Measurements from ENCODE around the gene UFC1.

Gene UFC1

DNA sequence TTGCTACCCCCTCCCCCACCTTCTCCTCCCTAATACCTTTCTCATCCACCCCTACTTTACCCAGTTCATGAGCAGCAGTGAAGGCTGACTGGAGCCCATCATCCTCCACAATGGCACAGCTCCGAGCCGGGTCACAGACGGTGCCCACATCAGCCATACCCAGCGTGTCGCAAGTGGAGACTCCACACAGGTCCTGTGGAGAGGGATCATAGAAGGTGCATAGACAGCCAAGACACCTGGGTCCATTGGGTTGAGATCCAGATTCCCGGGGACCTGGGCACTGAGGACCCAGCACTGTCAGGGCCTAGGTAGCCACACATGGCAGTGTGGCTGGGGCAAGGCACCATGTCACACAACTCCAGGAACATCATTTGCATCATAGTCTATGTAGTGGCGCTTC is 42.3 kb downstream of the UFC1 start:
- Histone ChIP-seq H3K4me3 (ENCODE audit: low read depth, low read length) (no peak overlapping the region), H3K4me1 (ENCODE audit: control insufficient read depth, insufficient read depth, low read length) (peaks cover 50% of the 10 kb centered on the region), H3K27me3 (ENCODE audit: control insufficient read depth, insufficient read depth, low read length) (no peaks in the 10 kb centered on the region), H3K9ac (ENCODE audit: low read length) (no peak overlapping the region), H3K9me3 (ENCODE audit: control insufficient read depth, insufficient read depth, low read depth, low read length) (no peaks in the 10 kb centered on the region), H3K27ac (ENCODE audit: low read depth, low read length) (no peak overlapping the region), H3K36me3 (ENCODE audit: control insufficient read depth, insufficient read depth, low read length) (peaks cover 21% of the 10 kb centered on the region)

DNA sequence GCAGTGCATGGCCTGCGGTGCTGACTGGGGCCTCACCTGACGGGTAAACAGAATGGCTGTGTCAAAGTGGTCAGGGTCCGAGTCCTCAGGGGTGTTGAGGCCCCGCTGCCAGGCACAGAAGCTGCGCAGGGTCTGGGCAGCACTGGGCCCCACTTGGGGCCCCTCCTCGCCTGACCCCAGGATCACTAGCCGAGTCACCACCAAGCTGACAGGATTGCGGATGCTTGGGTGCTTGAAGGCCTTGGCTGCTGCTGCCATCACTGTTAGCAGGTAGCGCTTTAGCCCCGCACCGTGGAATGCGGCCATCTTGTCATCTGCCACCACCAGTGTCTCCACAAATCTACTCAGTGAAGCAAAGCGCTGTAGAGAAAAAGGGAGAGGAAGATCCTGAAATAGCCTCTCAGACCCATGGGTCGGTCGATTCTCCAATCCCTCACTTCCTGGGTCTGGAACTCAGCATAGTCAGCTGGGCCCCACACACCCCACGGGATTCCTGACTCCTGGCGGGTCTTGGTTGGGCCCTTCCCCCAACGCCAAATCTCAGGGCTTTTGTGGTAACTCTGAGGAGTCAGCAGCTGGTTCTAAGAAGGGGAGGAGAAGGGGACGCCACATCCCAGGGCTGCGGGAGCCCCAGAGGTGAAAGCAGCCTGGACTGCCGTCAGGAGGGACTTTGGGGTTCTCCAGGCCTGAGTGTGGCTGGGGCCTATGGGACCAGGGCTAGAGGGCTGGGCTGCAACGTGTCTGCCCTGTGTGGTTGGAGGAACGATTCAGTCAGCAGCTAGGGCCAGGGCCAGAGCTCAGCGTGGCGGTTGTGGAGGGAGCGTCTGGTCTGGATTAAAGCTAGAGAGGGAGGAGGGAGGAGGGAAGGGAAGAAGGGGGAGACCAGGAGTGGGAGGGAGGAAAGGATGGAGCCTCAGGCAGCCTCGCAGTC is 43.0 kb downstream of the UFC1 start:
- Histone ChIP-seq H3K27me3 (ENCODE audit: control insufficient read depth, insufficient read depth, low read length) (no peaks in the 10 kb centered on the region), H3K9me3 (ENCODE audit: control insufficient read depth, insufficient read depth, low read depth, low read length) (no peaks in the 10 kb centered on the region), H3K4me1 (ENCODE audit: control insufficient read depth, insufficient read depth, low read length) (peaks cover 54% of the 10 kb centered on the region), H3K36me3 (ENCODE audit: control insufficient read depth, insufficient read depth, low read length) (peaks cover 14% of the 10 kb centered on the region), H3K9ac (ENCODE audit: low read length) (peak overlapping the region; percentile 37), H3K4me3 (ENCODE audit: low read depth, low read length) (peak overlapping the region; percentile 54), H3K27ac (ENCODE audit: low read depth, low read length) (no peak overlapping the region; the same call in 1 of the 2 replicates)

DNA sequence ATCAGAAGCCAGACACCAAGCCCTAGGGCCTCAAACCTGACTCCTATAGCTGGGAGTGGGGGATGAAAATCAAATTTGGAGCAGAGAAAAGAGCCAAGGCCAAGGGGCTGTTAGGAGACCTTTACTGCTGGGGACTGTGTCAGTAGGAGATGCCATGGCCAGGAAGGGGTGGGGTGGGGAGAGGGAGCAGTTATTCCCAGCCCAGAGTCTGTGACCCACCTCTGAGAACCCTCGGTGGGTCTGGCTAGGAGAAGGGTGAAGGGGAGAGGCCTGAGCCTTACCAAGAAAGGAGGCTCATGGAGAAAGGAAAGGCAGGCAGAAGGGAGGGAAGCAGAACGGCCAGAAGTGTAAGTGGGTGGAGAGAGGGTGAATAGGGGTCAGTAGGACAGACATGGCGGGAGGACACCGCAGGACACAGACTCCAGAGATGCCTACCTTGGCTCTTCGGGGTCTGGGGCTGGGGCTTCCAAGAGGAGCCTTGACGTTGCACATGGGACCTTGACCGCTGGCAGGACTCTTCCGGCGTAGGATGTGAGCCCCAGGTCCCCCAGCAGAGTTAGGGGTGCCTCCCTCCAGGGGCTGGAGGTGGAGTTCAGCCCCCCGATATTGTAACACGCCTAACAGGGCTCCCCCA is 43.9 kb downstream of the UFC1 start:
- peak overlapping the region; percentile 47 for H3K9ac ChIP-seq (ENCODE audit: low read length)
- peak overlapping the region; percentile 54 for H3K4me3 ChIP-seq (ENCODE audit: low read depth, low read length)
- no peak overlapping the region for H3K27ac ChIP-seq (ENCODE audit: low read depth, low read length)
- peaks cover 10% of the 10 kb centered on the region; the same call in 1 of the 2 replicates for H3K36me3 ChIP-seq (ENCODE audit: control insufficient read depth, insufficient read depth, low read length)
- H3K27me3 ChIP-seq (ENCODE audit: control insufficient read depth, insufficient read depth, low read length): no peaks in the 10 kb centered on the region
- H3K4me1 ChIP-seq (ENCODE audit: control insufficient read depth, insufficient read depth, low read length): peaks cover 56% of the 10 kb centered on the region
- H3K9me3 ChIP-seq (ENCODE audit: control insufficient read depth, insufficient read depth, low read depth, low read length): no peaks in the 10 kb centered on the region

DNA sequence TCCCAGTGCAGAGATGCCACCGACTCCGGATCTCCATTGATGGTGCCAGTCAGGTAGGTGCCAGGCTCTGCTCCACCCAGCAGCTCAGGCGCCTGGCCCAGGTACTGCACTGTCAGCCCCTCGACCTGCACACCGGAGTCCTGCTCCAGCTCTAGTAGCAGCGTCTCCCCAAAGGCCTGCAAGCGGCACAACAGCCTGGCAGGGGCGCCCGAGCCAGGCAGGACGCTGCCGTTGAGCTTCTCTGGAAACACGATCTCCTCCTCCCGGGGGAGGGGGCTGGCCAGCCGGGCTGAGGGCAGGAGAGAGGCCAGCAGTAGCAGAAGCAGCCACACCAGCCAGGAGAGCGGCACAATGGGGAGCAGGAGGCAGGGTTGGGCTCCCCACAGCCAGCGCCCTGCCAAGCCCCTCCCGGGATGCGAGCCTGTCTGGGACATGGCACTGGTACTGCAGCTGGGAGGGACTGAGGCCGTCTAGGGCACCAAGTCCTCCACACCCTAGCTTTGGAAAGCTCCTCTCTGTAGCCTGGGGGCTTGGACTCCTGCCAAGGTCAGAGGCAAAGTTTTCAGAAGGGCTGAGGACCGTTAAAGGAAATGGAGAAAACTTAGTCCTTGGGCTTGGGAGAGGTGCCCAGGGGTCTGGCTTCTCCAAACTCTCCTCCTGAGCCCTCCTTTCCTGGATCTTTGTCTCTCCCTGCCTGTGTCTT is 44.6 kb downstream of the UFC1 start:
- Histone ChIP-seq H3K9ac (ENCODE audit: low read length) (peak overlapping the region; percentile 47), H3K27ac (ENCODE audit: low read depth, low read length) (peak overlapping the region; percentile 45; the same call in 1 of the 2 replicates), H3K9me3 (ENCODE audit: control insufficient read depth, insufficient read depth, low read depth, low read length) (no peaks in the 10 kb centered on the region), H3K27me3 (ENCODE audit: control insufficient read depth, insufficient read depth, low read length) (no peaks in the 10 kb centered on the region), H3K4me3 (ENCODE audit: low read depth, low read length) (peak overlapping the region; percentile 54), H3K4me1 (ENCODE audit: control insufficient read depth, insufficient read depth, low read length) (peaks cover 56% of the 10 kb centered on the region), H3K36me3 (ENCODE audit: control insufficient read depth, insufficient read depth, low read length) (peaks cover 11% of the 10 kb centered on the region; the same call in 1 of the 2 replicates)

DNA sequence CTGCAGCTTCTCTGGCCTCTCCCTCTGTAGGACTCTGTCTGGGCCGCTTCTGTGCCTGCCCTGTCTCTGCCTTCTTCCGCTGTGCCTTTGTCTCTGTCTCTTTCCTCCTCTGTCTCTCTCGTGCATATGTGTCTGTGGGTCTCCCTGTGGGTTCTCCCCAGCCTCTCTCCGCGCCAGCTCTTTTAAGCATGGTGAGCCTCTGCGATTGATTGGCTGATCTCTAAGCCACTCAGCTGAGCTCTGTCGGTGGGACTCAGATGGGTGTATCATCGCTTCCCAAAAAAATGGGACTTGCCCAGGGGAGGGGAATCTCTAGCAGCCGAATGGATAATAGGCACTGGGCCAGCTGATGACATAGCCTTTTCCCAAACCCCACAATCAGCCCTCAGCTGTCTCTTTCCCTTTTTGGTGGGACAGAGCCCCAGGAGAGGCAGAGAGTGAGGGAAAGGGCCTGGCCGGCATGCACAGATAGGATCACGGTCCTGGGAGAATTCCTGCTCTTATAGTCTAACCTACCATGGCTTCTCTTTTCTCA is 45.2 kb downstream of the UFC1 start, which contains the start of gene ADAMTS4:
Gene ADAMTS4 (minus strand): TSS at position 158 of the 535 bp plus-strand sequence. CDS start 427 bp downstream, outside the sequence.
- no peaks in the 10 kb centered on the region for H3K27me3 ChIP-seq (ENCODE audit: control insufficient read depth, insufficient read depth, low read length)
- peak within 1 kb of the TSS; percentile 47 for H3K9ac ChIP-seq (ENCODE audit: low read length)
- H3K9me3 ChIP-seq (ENCODE audit: control insufficient read depth, insufficient read depth, low read depth, low read length): no peaks in the 10 kb centered on the region
- H3K4me1 ChIP-seq (ENCODE audit: control insufficient read depth, insufficient read depth, low read length): peaks cover 56% of the 10 kb centered on the region
- peaks cover 17% of the 10 kb centered on the region for H3K36me3 ChIP-seq (ENCODE audit: control insufficient read depth, insufficient read depth, low read length)
- peak within 1 kb of the TSS; percentile 96 for H3K27ac ChIP-seq (ENCODE audit: low read depth, low read length)
- H3K4me3 ChIP-seq (ENCODE audit: low read depth, low read length): peak within 1 kb of the TSS; percentile 54

DNA sequence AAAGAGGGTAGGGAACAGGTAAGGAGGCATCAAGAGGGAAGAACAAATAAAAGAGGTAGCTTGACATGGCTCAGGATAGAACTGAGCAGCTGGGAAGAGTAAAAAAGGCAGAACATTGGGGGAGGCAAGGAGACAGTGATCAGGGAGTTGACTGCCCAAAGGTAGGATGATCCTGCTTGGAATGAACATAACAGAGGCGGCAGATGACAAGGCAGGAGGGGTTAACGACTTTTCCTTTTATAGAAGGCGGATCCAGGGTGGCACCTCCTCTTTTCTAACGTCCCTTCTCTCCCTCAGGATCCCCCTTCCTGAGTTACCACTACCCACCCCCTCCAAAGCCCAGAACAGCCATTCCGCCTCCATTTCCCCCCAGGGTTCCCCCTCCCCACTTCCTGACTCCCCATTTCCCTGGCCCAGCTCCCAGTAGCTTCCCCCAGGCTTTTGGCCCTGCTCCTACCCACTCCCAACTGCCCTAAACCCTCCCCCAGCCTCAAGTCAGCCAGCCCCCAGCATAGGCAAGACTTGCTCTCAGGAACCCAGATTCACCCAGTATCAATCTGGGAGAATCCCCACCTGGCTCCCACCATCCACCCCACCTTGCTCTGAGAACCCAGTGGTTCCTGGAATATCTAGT is 45.8 kb downstream of the UFC1 start:
- H3K4me3 ChIP-seq (ENCODE audit: low read depth, low read length): peak overlapping the region; percentile 54; the same call in 1 of the 2 replicates

DNA sequence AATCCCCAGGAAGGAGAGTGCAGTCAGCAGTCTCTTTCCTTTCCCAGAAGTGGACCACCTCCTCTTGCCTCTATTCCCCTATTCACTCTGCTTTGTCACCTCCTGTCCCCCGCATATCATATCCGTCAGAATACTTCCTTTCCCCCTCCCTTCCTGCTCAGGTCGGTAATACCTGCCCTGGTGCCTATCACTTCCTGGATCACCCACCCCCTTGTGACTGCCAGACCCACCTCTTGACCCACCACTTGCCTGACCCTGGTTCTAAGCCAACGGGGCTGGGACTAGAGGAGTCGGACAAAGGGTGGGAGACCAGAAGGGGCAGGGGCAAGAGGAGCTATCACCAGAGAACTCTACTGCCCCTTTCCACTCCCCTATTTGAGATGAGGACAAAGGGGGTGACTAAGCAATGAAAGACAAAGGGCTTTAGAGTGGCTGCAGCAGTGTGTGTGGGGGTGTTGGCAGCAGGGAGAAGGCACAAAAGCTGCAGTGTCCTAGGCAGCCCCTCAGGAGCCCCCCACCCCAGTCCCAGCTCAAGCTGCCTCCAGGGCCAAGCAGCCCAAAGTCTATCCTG is 46.7 kb downstream of the UFC1 start:
- H3K36me3 ChIP-seq (ENCODE audit: control insufficient read depth, insufficient read depth, low read length): peaks cover 26% of the 10 kb centered on the region
- no peaks in the 10 kb centered on the region for H3K9me3 ChIP-seq (ENCODE audit: control insufficient read depth, insufficient read depth, low read depth, low read length)
- 0 out of 2 replicates have a peak overlapping the region, but pooled peaks have one; percentile 54 for H3K4me3 ChIP-seq (ENCODE audit: low read depth, low read length)
- peak overlapping the region; percentile 96 for H3K27ac ChIP-seq (ENCODE audit: low read depth, low read length)
- no peaks in the 10 kb centered on the region for H3K27me3 ChIP-seq (ENCODE audit: control insufficient read depth, insufficient read depth, low read length)
- H3K9ac ChIP-seq (ENCODE audit: low read length): peak overlapping the region; percentile 79
- peaks cover 56% of the 10 kb centered on the region for H3K4me1 ChIP-seq (ENCODE audit: control insufficient read depth, insufficient read depth, low read length)

More for the DNA sequence above, 45.8 kb downstream of the UFC1 start:
- Histone ChIP-seq H3K27ac (ENCODE audit: low read depth, low read length) (peak overlapping the region; percentile 96), H3K9me3 (ENCODE audit: control insufficient read depth, insufficient read depth, low read depth, low read length) (no peaks in the 10 kb centered on the region), H3K4me1 (ENCODE audit: control insufficient read depth, insufficient read depth, low read length) (peaks cover 56% of the 10 kb centered on the region), H3K27me3 (ENCODE audit: control insufficient read depth, insufficient read depth, low read length) (no peaks in the 10 kb centered on the region), H3K9ac (ENCODE audit: low read length) (peak overlapping the region; percentile 19), H3K36me3 (ENCODE audit: control insufficient read depth, insufficient read depth, low read length) (peaks cover 24% of the 10 kb centered on the region)

DNA sequence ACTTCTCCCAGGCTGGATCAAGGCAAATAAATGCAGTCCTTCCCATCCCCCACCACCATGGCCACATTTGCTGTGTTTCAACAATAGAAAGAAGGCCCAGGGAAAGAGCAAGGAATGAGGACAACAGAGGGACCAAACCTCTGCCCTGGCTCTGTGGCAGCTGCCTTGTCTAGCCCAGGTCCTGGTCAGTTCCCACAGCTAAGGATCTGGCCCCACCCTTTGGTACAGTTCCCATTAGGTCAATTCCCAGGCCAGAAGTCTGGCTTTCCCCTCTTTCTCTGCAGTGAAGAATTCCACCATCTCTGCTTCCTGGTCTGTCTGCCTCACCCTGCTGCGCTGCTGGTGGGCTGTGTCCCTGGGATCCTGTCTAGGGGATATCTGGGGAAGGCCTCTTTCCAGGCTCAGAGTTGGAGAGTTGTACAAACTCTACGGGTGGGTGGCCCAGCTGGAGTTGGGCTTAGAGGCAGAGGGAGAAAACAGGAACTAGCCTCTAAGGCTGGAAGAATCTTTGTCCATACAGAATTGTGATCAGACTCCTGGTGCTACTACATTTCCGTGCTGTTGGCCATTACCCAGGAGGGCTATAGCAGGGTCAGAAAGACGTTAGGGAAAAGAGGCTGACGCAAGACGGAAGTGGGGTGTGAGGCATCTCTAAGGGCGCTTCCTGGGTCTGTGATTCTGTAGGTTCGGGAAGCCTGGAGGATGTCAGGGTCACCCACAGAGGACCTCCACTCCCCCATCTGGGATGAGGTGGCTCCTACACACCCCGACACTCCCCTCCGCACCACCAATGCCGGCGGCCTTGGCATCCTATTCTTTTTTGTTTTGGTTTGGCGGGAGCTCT is 47.4 kb downstream of the UFC1 start:
- H3K9ac ChIP-seq (ENCODE audit: low read length): peak overlapping the region; percentile 79
- peak overlapping the region; percentile 96 for H3K27ac ChIP-seq (ENCODE audit: low read depth, low read length)
- peaks cover 29% of the 10 kb centered on the region for H3K36me3 ChIP-seq (ENCODE audit: control insufficient read depth, insufficient read depth, low read length)
- no peaks in the 10 kb centered on the region for H3K27me3 ChIP-seq (ENCODE audit: control insufficient read depth, insufficient read depth, low read length)
- H3K4me1 ChIP-seq (ENCODE audit: control insufficient read depth, insufficient read depth, low read length): peaks cover 56% of the 10 kb centered on the region
- peak overlapping the region; percentile 78 for H3K4me3 ChIP-seq (ENCODE audit: low read depth, low read length)
- no peaks in the 10 kb centered on the region for H3K9me3 ChIP-seq (ENCODE audit: control insufficient read depth, insufficient read depth, low read depth, low read length)

DNA sequence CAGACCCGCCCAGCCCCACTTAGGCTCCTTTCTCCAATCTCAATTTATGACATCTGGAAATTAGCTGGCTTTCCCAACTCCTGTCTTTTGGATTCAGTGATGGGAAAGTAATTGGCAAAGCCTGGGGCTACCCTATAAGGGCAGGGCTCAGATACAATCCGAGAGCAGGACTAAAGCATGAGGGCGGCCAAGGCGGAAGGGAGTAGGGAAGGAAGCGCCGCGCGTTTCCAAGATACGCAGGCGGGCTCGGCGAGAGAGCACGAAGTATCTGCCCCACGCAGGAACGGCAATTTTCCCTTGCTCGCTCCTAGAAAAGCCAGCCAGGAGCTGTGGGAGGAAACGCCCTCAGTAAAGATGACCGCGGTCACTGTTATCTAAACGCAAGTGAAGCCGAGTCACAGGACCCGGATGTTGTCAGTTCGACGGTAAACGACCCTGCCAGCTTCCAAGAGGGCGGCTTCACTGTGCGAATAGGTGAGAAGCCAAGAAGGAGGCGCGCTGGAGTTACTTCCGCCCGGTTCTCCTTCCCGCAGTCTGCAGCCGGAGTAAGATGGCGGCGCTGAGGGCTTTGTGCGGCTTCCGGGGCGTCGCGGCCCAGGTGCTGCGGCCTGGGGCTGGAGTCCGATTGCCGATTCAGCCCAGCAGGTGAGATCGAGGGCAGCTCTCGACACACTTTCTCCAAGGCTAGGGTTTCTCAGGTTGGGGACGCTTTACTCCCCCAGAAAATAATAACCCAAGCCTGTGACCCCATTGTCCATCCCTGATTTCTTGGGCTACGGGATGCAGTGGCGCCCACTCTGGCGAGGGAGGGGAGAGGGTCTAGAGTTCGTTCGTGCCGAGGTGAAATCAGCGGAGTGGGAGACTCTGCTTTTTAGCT is 48.3 kb downstream of the UFC1 start, which contains the start of gene NDUFS2:
Gene NDUFS2 (plus strand): TSS at position 532 of the 877 bp plus-strand sequence. CDS start 19 bp downstream, at position 551.
- peak within 1 kb of the TSS; percentile 78 for H3K4me3 ChIP-seq (ENCODE audit: low read depth, low read length)
- peaks cover 49% of the 10 kb centered on the region for H3K4me1 ChIP-seq (ENCODE audit: control insufficient read depth, insufficient read depth, low read length)
- peak within 1 kb of the TSS; percentile 96 for H3K27ac ChIP-seq (ENCODE audit: low read depth, low read length)

More for the DNA sequence above, 48.3 kb downstream of the UFC1 start, which contains the start of gene NDUFS2:
- Histone ChIP-seq H3K9ac (ENCODE audit: low read length) (peak within 1 kb of the TSS; percentile 91), H3K27me3 (ENCODE audit: control insufficient read depth, insufficient read depth, low read length) (no peaks in the 10 kb centered on the region), H3K9me3 (ENCODE audit: control insufficient read depth, insufficient read depth, low read depth, low read length) (no peaks in the 10 kb centered on the region), H3K36me3 (ENCODE audit: control insufficient read depth, insufficient read depth, low read length) (peaks cover 37% of the 10 kb centered on the region)
